Measurements from ENCODE around the gene USP20. TPM values are rescaled to one million over a fixed set of nuclear protein-coding genes. Genes with fewer than 3 reads are reported as not detected.

USP20 gene
- total RNA-seq, 1 experiment from 2014 or later, result 14.4 TPM

GRCh38 chr9:129802833-129803675 is 32.2 kb upstream of the USP20 start, which contains the start of gene TOR1B:
TOR1B (plus strand) TSS chr9:129803184; CDS start chr9:129803213, 29 bp downstream.
- H3K9me3 ChIP-seq (ENCODE audit: control insufficient read depth, insufficient read depth, low read depth, low read length), result no peaks in the 10 kb centered on the region
- H3K27me3 ChIP-seq (ENCODE audit: control insufficient read depth, insufficient read depth, low read length), result no peaks in the 10 kb centered on the region
- ChIA-PET CTCF (no interaction called here), POLR2A (interaction anchor here (0.6 kb wide), 1 partner anchor 238 kb away, joined by 3 read pairs; no protein-coding TSS in a partner anchor)
- in situ Hi-C loops (cut with HindIII; ENCODE audit: low pct_unique_long_range_greater_than_20kb, low sequenced_read_pairs), result no loop called here
- H3K4me1 ChIP-seq (ENCODE audit: control insufficient read depth, insufficient read depth, low read length), result peaks cover 3% of the 10 kb centered on the region
- BruUV-seq (replicated peaks), result no TSS peak
- DNase-seq (ENCODE audit: low read depth, low spot score), result peak; percentile 51
- H3K4me3 ChIP-seq (ENCODE audit: low read depth in 2 of 2, low read length in 2 of 2), result peak within 1 kb of the TSS; percentile 68 to 78
- H3K27ac ChIP-seq (ENCODE audit: low read length), result peak within 1 kb of the TSS; percentile 79
- intact Hi-C loops (cut with micrococcal nuclease; ENCODE audit: unreplicated experiment), result no loop called here
- no peaks in the 10 kb centered on the region; the same call in none of the 2 replicates for H3K36me3 ChIP-seq (ENCODE audit: control insufficient read depth, insufficient read depth, low read length)
- TF ChIP-seq REST (IDR thresholded peaks at IDR 0.05; ENCODE audit: insufficient read depth in 1 of 2, low read depth in 2 of 2, low read length in 1 of 2) (0 out of 4 replicates have a peak, but pooled peaks of 1 of the 2 experiments have one; percentile 22), CTCF (IDR thresholded peaks at IDR 0.05) (no peak), TCF7L2 (IDR thresholded peaks at IDR 0.05; ENCODE audit: low read depth, low read length) (no peak), SIN3A (IDR thresholded peaks at IDR 0.05; ENCODE audit: borderline replicate concordance, insufficient read depth, low read depth, low read length) (peak; percentile 69; the same call in 1 of the 2 replicates), POLR2AphosphoS5 (IDR thresholded peaks at IDR 0.05; ENCODE audit: low read depth, low read length) (peak; percentile 49)
- peak; percentile 99 for ATAC-seq

- Histone ChIP-seq H3K27ac (ENCODE audit: low read length) (peak overlapping the region; percentile 79; the same call in 1 of the 2 replicates), H3K9me3 (ENCODE audit: control insufficient read depth, insufficient read depth, low read depth, low read length) (no peaks in the 10 kb centered on the region), H3K4me1 (ENCODE audit: control insufficient read depth, insufficient read depth, low read length) (peaks cover 3% of the 10 kb centered on the region), H3K36me3 (ENCODE audit: control insufficient read depth, insufficient read depth, low read length) (no peaks in the 10 kb centered on the region; the same call in none of the 2 replicates), H3K4me3 (ENCODE audit: low read depth in 2 of 2, low read length in 2 of 2) (peak overlapping the region; percentile 68 to 78), H3K27me3 (ENCODE audit: control insufficient read depth, insufficient read depth, low read length) (no peaks in the 10 kb centered on the region)
- in situ Hi-C loops (cut with HindIII; ENCODE audit: low pct_unique_long_range_greater_than_20kb, low sequenced_read_pairs), result no loop called here
- intact Hi-C loops (cut with micrococcal nuclease; ENCODE audit: unreplicated experiment), result no loop called here
- ATAC-seq (no peak), DNase-seq (ENCODE audit: low read depth, low spot score) (no peak)
- TF ChIP-seq POLR2AphosphoS5 (IDR thresholded peaks at IDR 0.05; ENCODE audit: low read depth, low read length) (no peak), REST (IDR thresholded peaks at IDR 0.05; ENCODE audit: insufficient read depth in 1 of 2, low read depth in 2 of 2, low read length in 1 of 2) (no peak), TCF7L2 (IDR thresholded peaks at IDR 0.05; ENCODE audit: low read depth, low read length) (no peak), SIN3A (IDR thresholded peaks at IDR 0.05; ENCODE audit: borderline replicate concordance, insufficient read depth, low read depth, low read length) (no peak), CTCF (IDR thresholded peaks at IDR 0.05) (no peak)
- ChIA-PET CTCF (no interaction called here), POLR2A (interaction anchor here (0.5 to 0.6 kb wide), 2 partner anchors 37 to 238 kb away, joined by 3 to 7 read pairs; no protein-coding TSS in a partner anchor)
- BruUV-seq (replicated peaks), result no TSS peak
These were observed 31.6 kb upstream of the USP20 start for GRCh38 chr9:129803676-129804060.
